HepG2 (cell line): Measurements from ENCODE around the gene COPS9. TPM values are rescaled to one million over a fixed set of nuclear protein-coding genes. Genes with fewer than 3 reads are reported as not detected.
A peak's percentile ranks its signal among the peaks of the same experiment; 100 is the strongest.

ENCODE experiments used
- ATAC-seq: fragments of 200-7000 bp; cut with Tn5 transposase; 3 replicates; pipeline ENCODE4 v1.9.1; 2020; ENCODE audit warnings: mild to moderate bottlenecking, moderate library complexity
- BruUV-seq: library from RNA; stranded (reverse); fragments of 400-500 nt; replicated peaks from 2 replicates; lab custom pipeline; 2021; lab: Mats Ljungman, UMichigan
- CTCF ChIA-PET: fragments of 300-600 bp; formaldehyde crosslinking; extraction: SDS; loops from one replicate; lab custom pipeline; 2021; ENCODE audit warnings: low total read pairs, inconsistent platforms, low intra/inter-chr PET ratio; lab: Yijun Ruan, JAX
- POLR2A ChIA-PET: fragments of 350-600 bp; sonication (Branson Sonifier 250); formaldehyde crosslinking; loops from one replicate; lab custom pipeline; 2020; ENCODE audit warnings: antibody characterized with exemption, inconsistent platforms; lab: Yijun Ruan, JAX
- DNase-seq: peaks from one replicate; pipeline ENCODE4 v3.0.0-alpha.2; 2015; ENCODE audit warnings: low spot score
- FAIRE-seq: peaks from 3 replicates; lab custom pipeline; 2011; peaks lifted over from hg19 to GRCh38; lab: Jason Lieb, UNC
- H2AFZ ChIP-seq: one replicate; pipeline ENCODE4 v1.6.1; 2011; ENCODE audit warnings: low read length, inconsistent platforms
- H3K27ac ChIP-seq: fragments of 300-600 bp; 3 replicates; pipeline ENCODE4 v1.8.0; 2011; ENCODE audit warnings: mixed run types, mild to moderate bottlenecking, mixed read lengths, low read length, inconsistent platforms; ENCODE audit not compliant: insufficient read depth; ENCODE audit errors: extremely low read length
- H3K27me3 ChIP-seq, 2 experiments: fragments of 200-600 bp in 1 of 2; 2 replicates in 1 of 2; 3 replicates in 1 of 2; pipeline versions ENCODE4 v1.6.0 to v1.8.0; 2011; ENCODE audit warnings: low read length in 2 of 2, mild to moderate bottlenecking in 2 of 2, moderate library complexity in 2 of 2, inconsistent platforms in 1 of 2; ENCODE audit not compliant: insufficient read depth in 2 of 2, control insufficient read depth in 1 of 2
- H3K36me3 ChIP-seq, 2 experiments: fragments of 200-600 bp in 1 of 2; replicated peaks in 1 of 2; 2 replicates in 1 of 2; 3 replicates in 1 of 2; pipeline versions ENCODE4 v1.5.1 to v1.8.0; 2011; ENCODE audit warnings: low read length in 2 of 2, inconsistent platforms in 1 of 2; ENCODE audit not compliant: insufficient read depth in 2 of 2, control insufficient read depth in 1 of 2
- H3K4me1 ChIP-seq: 2 replicates; pipeline ENCODE4 v1.5.1; 2012; ENCODE audit warnings: low read length, inconsistent platforms; ENCODE audit not compliant: insufficient read depth
- H3K4me2 ChIP-seq: 2 replicates; pipeline ENCODE4 v1.6.0; 2011; ENCODE audit warnings: low read depth, low read length, inconsistent platforms
- H3K4me3 ChIP-seq, 3 experiments: fragments of 200-600 bp in 1 of 3; sonication (generic), shearing (Covaris generic) in 1 of 3; replicated peaks in 1 of 3; 2 replicates each; pipeline ENCODE4 v1.5.1; 2011 to 2016; ENCODE audit warnings: low read length in 3 of 3, inconsistent platforms in 2 of 3, low read depth in 2 of 3, mild to moderate bottlenecking in 2 of 3, control low read depth in 1 of 3, mixed read lengths in 1 of 3; ENCODE audit not compliant: insufficient read depth in 1 of 3
- H3K79me2 ChIP-seq: one replicate; pipeline ENCODE4 v1.6.1; 2011; ENCODE audit warnings: low read length, inconsistent platforms; ENCODE audit not compliant: insufficient read depth
- H3K9ac ChIP-seq: 2 replicates; pipeline ENCODE4 v1.6.0; 2011; ENCODE audit warnings: mild to moderate bottlenecking, low read depth, low read length, inconsistent platforms; ENCODE audit not compliant: insufficient read depth
- H3K9me3 ChIP-seq: 2 replicates; pipeline ENCODE4 v1.5.1; 2012; ENCODE audit warnings: mild to moderate bottlenecking, low read length
- H4K20me1 ChIP-seq: 2 replicates; pipeline ENCODE4 v1.6.0; 2011; ENCODE audit warnings: inconsistent platforms, mild to moderate bottlenecking, low read length, moderate library complexity; ENCODE audit not compliant: insufficient read depth
- MNT ChIP-seq: fragments of 450-650 bp; IDR thresholded peaks from 2 replicates; pipeline ENCODE4 v1.6.1; 2016
- NR0B2 ChIP-seq: sonication (generic); formaldehyde crosslinking; IDR thresholded peaks from 2 replicates; pipeline ENCODE4 v1.4.0; 2020; ENCODE audit warnings: mild to moderate bottlenecking, missing genetic modification reagents
- U2AF2 ChIP-seq: fragments of 200-400 bp; formaldehyde crosslinking; IDR thresholded peaks from 2 replicates; pipeline ENCODE4 v1.6.1; 2017; ENCODE audit warnings: low read depth, mild to moderate bottlenecking, low read length
- ZBTB42 ChIP-seq: sonication (generic); formaldehyde crosslinking; IDR thresholded peaks from 2 replicates; pipeline ENCODE4 v1.5.0; 2020; ENCODE audit warnings: mild to moderate bottlenecking, missing genetic modification reagents
- WGBS: methylation state at CpG from one replicate; pipeline ENCODE4 v1.1.6; 2017; ENCODE audit warnings: low lambda C conversion rate; 5-methylcytosine and 5-hydroxymethylcytosine counted together
- in situ Hi-C: cut with HindIII; loops from 2 replicates; pipeline ENCODE4 v1.10.0; 2017; ENCODE audit warnings: low pct_unique_long_range_greater_than_20kb; ENCODE audit not compliant: extremely low pct_ligation_motif_present
- intact Hi-C: fragments of 100-400 bp; cut with micrococcal nuclease; formaldehyde crosslinking; loops from one replicate; pipeline ENCODE4 v1.10.0; 2022; ENCODE audit not compliant: unreplicated experiment
- polyA plus RNA-seq, 8 experiments: library from polyadenylated mRNA; depleted of rRNA in 3 of 8; stranded (reverse) in 7 of 8; unstranded in 1 of 8; fragments of >200 nt; fragmentation: Illumina TruSeq in 4 of 8; extraction: Trizol in 4 of 8; gene quantifications; 2 replicates each; pipeline versions ENCODE4 v1.2.1 to v1.2.3, GENCODE V29; 2011 to 2016; ENCODE audit warnings: low read depth in 4 of 8, missing spikeins in 1 of 8, mixed read lengths in 1 of 8; ENCODE audit not compliant: insufficient read depth in 1 of 8
- total RNA-seq, 5 experiments: library from RNA; depleted of rRNA; stranded (reverse); fragments of >200 nt; fragmentation: Illumina TruSeq; extraction: Trizol; gene quantifications; 2 replicates each; pipeline ENCODE4 v1.2.3, GENCODE V29; 2016; ENCODE audit warnings: low read depth in 1 of 5

Gene COPS9
- total and polyA plus RNA-seq, 2 of the 13 experiments (the other 11 are each of a cell fraction or from before 2014, with no cell fraction given): 180 to 247 TPM

- Histone ChIP-seq H3K4me3 (no peak overlapping the region), H3K9me3 (no peaks in the 10 kb centered on the region), H3K27ac (no peak overlapping the region), H2AFZ (no peak overlapping the region), H3K79me2 (no peaks in the 10 kb centered on the region), H3K4me2 (no peak overlapping the region), H3K36me3 (no peaks in the 10 kb centered on the region), H4K20me1 (no peaks in the 10 kb centered on the region), H3K27me3 (peaks cover 9 to 63% of the 10 kb centered on the region in 2 experiments; a peak in 4 of 5 replicates), H3K4me1 (peaks cover 11% of the 10 kb centered on the region), H3K9ac (no peak overlapping the region)
- TF ChIP-seq MNT: peak; percentile 75
- TF ChIP-seq ZBTB42 (CRISPR knock-in tag): no peak
- DNase-seq (no peak), ATAC-seq (no peak), FAIRE-seq (no peak)
- no TSS peak for BruUV-seq
- intact Hi-C loops (loop anchor here (10.0 kb wide), 1 partner anchor 212 kb away; no protein-coding TSS in a partner anchor), in situ Hi-C loops (no loop called here)
- 56% methylated on average over 6 of the region's 12 CpGs for WGBS
- POLR2A ChIA-PET: no interaction called here
- CTCF ChIA-PET: no interaction called here
Measured at GRCh38 chr2:240146627-240147278, 10.6 kb upstream of the COPS9 start.

DNA sequence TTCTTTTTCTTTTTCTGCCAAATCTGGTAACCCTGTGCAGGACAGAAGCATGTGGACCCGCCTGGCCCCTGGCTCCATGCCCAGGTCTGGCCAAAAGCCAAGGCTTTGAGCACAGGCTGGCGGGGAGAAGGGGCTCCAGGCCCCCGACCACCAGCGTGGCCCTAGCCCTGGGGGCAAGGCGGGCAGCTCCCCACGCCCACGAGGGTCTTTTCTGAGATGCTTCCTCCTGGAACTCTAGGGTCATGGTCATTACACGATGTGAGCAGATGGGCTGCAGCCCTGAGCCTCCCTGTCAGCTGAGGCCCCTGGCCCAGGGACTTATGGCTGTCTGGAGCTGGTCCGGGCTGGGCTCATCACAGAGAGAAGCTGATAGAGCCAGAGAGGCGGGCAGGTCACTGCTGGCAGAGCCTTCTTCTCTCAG lies 10.0 kb upstream of the COPS9 start:
- H3K9me3 ChIP-seq: no peaks in the 10 kb centered on the region
- H3K36me3 ChIP-seq: no peaks in the 10 kb centered on the region
- no peak overlapping the region for H3K9ac ChIP-seq
- ATAC-seq (no peak), DNase-seq (no peak), FAIRE-seq (no peak)
- no peak overlapping the region for H3K27ac ChIP-seq
- in situ Hi-C loops (no loop called here), intact Hi-C loops (loop anchor here (10.0 kb wide), 1 partner anchor 211 kb away; no protein-coding TSS in a partner anchor)
- no peak overlapping the region for H3K4me3 ChIP-seq
- H3K4me2 ChIP-seq: no peak overlapping the region
- BruUV-seq: no TSS peak
- H3K4me1 ChIP-seq: peaks cover 10% of the 10 kb centered on the region; the same call in 1 of the 2 replicates
- no peak overlapping the region for H2AFZ ChIP-seq
- ChIA-PET POLR2A (no interaction called here), CTCF (interaction anchor here (4.2 kb wide), 1 partner anchor 84 kb away, joined by 103 read pairs; no protein-coding TSS in a partner anchor)
- TF ChIP-seq U2AF2 (no peak), NR0B2 (CRISPR knock-in tag) (no peak)
- 6% methylated on average over 9 of the region's 10 CpGs for WGBS
- H3K79me2 ChIP-seq: no peaks in the 10 kb centered on the region
- peaks cover 7 to 69% of the 10 kb centered on the region in 2 experiments; a peak in 4 of 5 replicates for H3K27me3 ChIP-seq
- H4K20me1 ChIP-seq: no peaks in the 10 kb centered on the region
